ENCODE data around the gene PSMA8. TPM values are rescaled to one million over a fixed set of nuclear protein-coding genes. Genes with fewer than 3 reads are reported as not detected.

Gene PSMA8
- under 1 TPM in 1 of 4 donors, not detected in 3; 0.15 TPM for polyA plus RNA-seq
- long read RNA-seq, donor 1: 0 reads
- long read RNA-seq, donor 2, partial matches to known transcripts: 35 of 35 reads
- long read RNA-seq, donor 2, other reads (novel, unspliced or antisense): 0 of 35 reads
- long read RNA-seq, donor 3: 0 reads
- long read RNA-seq, donor 4: 0 reads
- long read RNA-seq, donor 5: 0 reads
- long read RNA-seq, donor 6: 0 reads
- long read RNA-seq, donor 7, partial matches to known transcripts: 7 of 7 reads
- long read RNA-seq, donor 7, other reads (novel, unspliced or antisense): 0 of 7 reads
- long read RNA-seq, donor 8: 0 reads
- long read RNA-seq, donor 9: 0 reads
- long read RNA-seq, donor 10: 0 reads

DNA sequence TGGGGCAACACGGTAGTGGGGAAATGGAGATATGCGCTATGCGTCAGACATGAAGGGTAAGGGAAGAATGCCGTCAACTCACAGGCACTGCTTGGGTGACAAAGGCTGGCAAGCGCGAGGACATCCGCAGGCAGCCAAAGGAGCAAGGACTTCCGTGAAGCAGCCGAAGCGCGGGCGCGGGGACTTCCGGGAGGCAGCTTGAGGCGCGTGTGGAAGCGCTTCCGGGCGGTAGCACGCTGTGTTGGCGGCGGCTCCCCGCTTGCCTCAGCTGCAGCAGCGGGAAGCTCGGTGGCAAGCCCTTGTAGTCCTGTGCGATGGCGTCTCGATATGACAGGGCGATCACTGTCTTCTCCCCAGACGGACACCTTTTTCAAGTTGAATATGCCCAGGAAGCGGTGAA lies at the start of gene PSMA8:
PSMA8 (plus strand) TSS at position 218 of the 400 bp plus-strand sequence; CDS start at position 315, 97 bp downstream.
- DNase-seq: peak in 1 of 2 donors; percentile 3
- Histone ChIP-seq H3K4me3 (ENCODE audit: low read depth in 1 of 3, low read length in 3 of 3) (no peak within 1 kb of the TSS), H3K9me3 (ENCODE audit: control insufficient read depth in 2 of 2, insufficient read depth in 1 of 2, low read depth in 1 of 2, low read length in 1 of 2) (peaks cover 0 to 3% of the 10 kb centered on the region in 2 donors), H3K4me1 (ENCODE audit: control insufficient read depth in 3 of 3, insufficient read depth in 2 of 3, low read depth in 1 of 3, low read length in 2 of 3) (no peaks in the 10 kb centered on the region), H3K27ac (ENCODE audit: low read depth in 1 of 3, low read length in 2 of 3) (no peak within 1 kb of the TSS), H3K27me3 (ENCODE audit: control insufficient read depth in 3 of 3, insufficient read depth in 3 of 3, low read length in 3 of 3) (no peaks in the 10 kb centered on the region), H3K36me3 (ENCODE audit: control insufficient read depth in 3 of 3, insufficient read depth in 2 of 3, low read depth in 1 of 3, low read length in 3 of 3) (no peaks in the 10 kb centered on the region)
- 71 to 83% (median 72%) methylated on average over 30 to 31 of the region's 31 CpGs for WGBS, 3 donors
- FAIRE-seq: no peak

DNA sequence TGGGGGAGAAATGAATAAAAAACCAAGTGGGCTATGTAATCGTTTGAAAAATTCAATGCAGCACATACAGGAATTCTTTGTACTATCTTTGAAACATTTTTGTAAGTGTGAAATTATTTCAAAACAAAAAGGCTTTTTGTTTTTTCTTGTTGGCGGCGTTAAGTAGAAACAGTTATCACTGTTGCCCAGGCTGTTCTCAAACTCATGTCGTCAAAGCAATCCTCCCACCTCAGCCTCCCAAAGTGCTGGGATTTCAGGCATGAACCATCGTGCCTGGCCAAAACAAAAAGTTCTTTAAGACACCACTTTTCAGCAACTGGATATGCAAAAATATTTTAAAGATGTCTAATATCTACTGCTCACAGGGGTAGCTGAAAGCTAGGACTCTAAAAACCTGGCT lies 48.6 kb upstream of the PSMA8 start:
- Histone ChIP-seq H3K4me3 (ENCODE audit: low read depth in 1 of 3, low read length in 3 of 3) (no peak overlapping the region), H3K27ac (ENCODE audit: low read depth in 1 of 3, low read length in 2 of 3) (no peak overlapping the region), H3K4me1 (ENCODE audit: control insufficient read depth in 3 of 3, insufficient read depth in 2 of 3, low read depth in 1 of 3, low read length in 2 of 3) (peaks cover 0 to 2% (median 0%) of the 10 kb centered on the region in 3 donors), H3K36me3 (ENCODE audit: control insufficient read depth in 3 of 3, insufficient read depth in 2 of 3, low read depth in 1 of 3, low read length in 3 of 3) (peaks cover 2 to 10% (median 2%) of the 10 kb centered on the region in 3 donors), H3K9me3 (ENCODE audit: control insufficient read depth in 2 of 2, insufficient read depth in 1 of 2, low read depth in 1 of 2, low read length in 1 of 2) (no peaks in the 10 kb centered on the region), H3K27me3 (ENCODE audit: control insufficient read depth in 3 of 3, insufficient read depth in 3 of 3, low read length in 3 of 3) (no peaks in the 10 kb centered on the region)
- FAIRE-seq (no peak), DNase-seq (no peak)
- 93 to 96% (median 95%) methylated on average over 5 of the region's 5 CpGs for WGBS, 3 donors

DNA sequence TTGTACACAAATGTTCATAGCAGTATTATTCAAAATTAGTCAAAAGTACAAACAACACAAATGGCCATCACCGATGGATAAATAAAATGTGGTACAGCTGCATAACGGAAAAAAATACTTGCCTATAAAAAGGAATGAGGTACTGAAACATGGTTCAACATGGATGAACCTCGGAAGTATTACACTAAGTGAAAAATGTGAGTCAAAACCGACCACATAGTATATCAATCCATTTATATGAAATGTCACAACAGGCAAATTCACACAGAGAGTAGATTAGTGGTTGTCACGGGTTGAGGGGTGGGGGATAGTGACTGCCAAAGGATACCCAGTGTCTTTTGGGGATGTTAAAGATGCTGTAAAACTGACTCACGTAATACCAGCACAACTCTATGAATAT lies 46.7 kb upstream of the PSMA8 start:
- FAIRE-seq (no peak), DNase-seq (no peak)
- Histone ChIP-seq H3K4me1 (ENCODE audit: control insufficient read depth in 3 of 3, insufficient read depth in 2 of 3, low read depth in 1 of 3, low read length in 2 of 3) (peaks cover 0 to 2% (median 0%) of the 10 kb centered on the region in 3 donors), H3K27me3 (ENCODE audit: control insufficient read depth in 3 of 3, insufficient read depth in 3 of 3, low read length in 3 of 3) (no peaks in the 10 kb centered on the region), H3K27ac (ENCODE audit: low read depth in 1 of 3, low read length in 2 of 3) (no peak overlapping the region), H3K4me3 (ENCODE audit: low read depth in 1 of 3, low read length in 3 of 3) (no peak overlapping the region), H3K36me3 (ENCODE audit: control insufficient read depth in 3 of 3, insufficient read depth in 2 of 3, low read depth in 1 of 3, low read length in 3 of 3) (peaks cover 0 to 2% (median 2%) of the 10 kb centered on the region in 3 donors), H3K9me3 (ENCODE audit: control insufficient read depth in 2 of 2, insufficient read depth in 1 of 2, low read depth in 1 of 2, low read length in 1 of 2) (no peaks in the 10 kb centered on the region)
- 79 to 92% (median 90%) methylated on average over 6 of the region's 6 CpGs for WGBS, 3 donors

DNA sequence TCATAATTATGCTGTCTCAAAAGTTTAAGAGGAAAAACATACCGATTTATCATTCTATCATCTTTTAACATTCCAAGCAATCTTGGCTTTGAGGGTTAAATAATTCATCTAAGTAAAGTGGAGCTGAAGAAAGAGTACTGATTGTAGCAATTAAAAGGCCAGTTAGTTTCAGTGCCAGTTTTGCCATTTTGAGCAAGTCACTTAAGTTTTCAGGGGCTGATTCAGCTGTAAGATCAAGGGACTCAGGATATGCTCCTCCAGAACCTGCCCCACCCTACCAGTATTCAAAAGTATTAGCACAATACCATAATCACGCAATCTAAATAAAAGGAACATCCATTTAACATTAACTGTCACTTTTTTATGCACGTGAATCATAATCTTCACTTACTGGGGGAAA lies 45.2 kb upstream of the PSMA8 start:
- no peak for FAIRE-seq
- Histone ChIP-seq H3K9me3 (ENCODE audit: control insufficient read depth in 2 of 2, insufficient read depth in 1 of 2, low read depth in 1 of 2, low read length in 1 of 2) (no peaks in the 10 kb centered on the region), H3K36me3 (ENCODE audit: control insufficient read depth in 3 of 3, insufficient read depth in 2 of 3, low read depth in 1 of 3, low read length in 3 of 3) (peaks cover 0 to 2% (median 0%) of the 10 kb centered on the region in 3 donors), H3K4me1 (ENCODE audit: control insufficient read depth in 3 of 3, insufficient read depth in 2 of 3, low read depth in 1 of 3, low read length in 2 of 3) (peaks cover 0 to 2% (median 0%) of the 10 kb centered on the region in 3 donors), H3K4me3 (ENCODE audit: low read depth in 1 of 3, low read length in 3 of 3) (no peak overlapping the region), H3K27ac (ENCODE audit: low read depth in 1 of 3, low read length in 2 of 3) (no peak overlapping the region), H3K27me3 (ENCODE audit: control insufficient read depth in 3 of 3, insufficient read depth in 3 of 3, low read length in 3 of 3) (no peaks in the 10 kb centered on the region)
- WGBS, 3 donors: 41 to 46% (median 43%) methylated on average over 3 of the region's 3 CpGs
- DNase-seq: no peak

DNA sequence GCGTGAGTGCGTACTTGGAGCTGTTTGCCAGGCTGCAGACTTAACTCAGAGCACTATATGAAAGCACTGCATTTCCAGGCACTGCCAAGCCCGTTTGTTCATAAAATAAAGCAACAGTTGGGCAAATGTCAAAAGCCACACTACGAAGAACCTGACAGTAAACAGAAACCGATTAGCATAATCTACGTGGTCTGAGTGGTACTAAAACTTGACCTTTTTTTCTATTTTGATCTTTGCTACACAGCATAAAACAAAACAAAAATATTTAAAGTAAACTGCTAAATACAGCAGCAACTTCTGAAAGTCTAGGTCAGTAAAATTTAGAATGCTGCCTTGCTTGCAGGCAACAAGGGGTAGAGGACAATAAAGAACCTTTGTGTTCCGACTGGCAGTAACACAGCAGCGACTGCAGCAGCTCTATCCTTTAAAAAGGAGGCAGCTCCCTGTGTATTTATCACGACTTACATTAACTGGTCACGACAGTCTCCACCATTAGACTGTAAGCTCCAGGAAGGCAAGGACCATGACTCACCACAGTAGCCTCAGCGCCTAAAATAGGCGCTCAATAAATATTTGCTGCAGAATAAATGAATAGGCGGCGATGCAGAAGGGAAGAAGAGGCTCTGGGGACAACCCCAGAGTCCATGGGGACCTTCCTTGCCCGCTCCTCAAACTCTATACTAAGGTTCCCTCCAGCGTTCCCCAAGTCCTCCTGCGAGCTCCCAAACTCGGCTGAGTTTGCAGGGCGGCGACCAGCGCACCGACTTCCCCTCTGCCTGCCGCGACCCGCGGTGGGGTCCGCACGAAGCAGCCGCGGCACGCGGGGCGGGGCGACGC lies 44.2 kb upstream of the PSMA8 start:
- Histone ChIP-seq H3K27me3 (ENCODE audit: control insufficient read depth in 3 of 3, insufficient read depth in 3 of 3, low read length in 3 of 3) (no peaks in the 10 kb centered on the region), H3K4me3 (ENCODE audit: low read depth in 1 of 3, low read length in 3 of 3) (peak overlapping the region; percentile 84 to 98 (median 97)), H3K27ac (ENCODE audit: low read depth in 1 of 3, low read length in 2 of 3) (peak overlapping the region; percentile 42 to 100 (median 86)), H3K4me1 (ENCODE audit: control insufficient read depth in 3 of 3, insufficient read depth in 2 of 3, low read depth in 1 of 3, low read length in 2 of 3) (peaks cover 0 to 2% (median 0%) of the 10 kb centered on the region in 3 donors), H3K9me3 (ENCODE audit: control insufficient read depth in 2 of 2, insufficient read depth in 1 of 2, low read depth in 1 of 2, low read length in 1 of 2) (no peaks in the 10 kb centered on the region), H3K36me3 (ENCODE audit: control insufficient read depth in 3 of 3, insufficient read depth in 2 of 3, low read depth in 1 of 3, low read length in 3 of 3) (peaks cover 0 to 2% (median 0%) of the 10 kb centered on the region in 3 donors)
- DNase-seq (peak; percentile 25 to 31), FAIRE-seq (no peak)
- WGBS, 3 donors: 1 to 2% (median 1%) methylated on average over 34 to 35 of the region's 35 CpGs

DNA sequence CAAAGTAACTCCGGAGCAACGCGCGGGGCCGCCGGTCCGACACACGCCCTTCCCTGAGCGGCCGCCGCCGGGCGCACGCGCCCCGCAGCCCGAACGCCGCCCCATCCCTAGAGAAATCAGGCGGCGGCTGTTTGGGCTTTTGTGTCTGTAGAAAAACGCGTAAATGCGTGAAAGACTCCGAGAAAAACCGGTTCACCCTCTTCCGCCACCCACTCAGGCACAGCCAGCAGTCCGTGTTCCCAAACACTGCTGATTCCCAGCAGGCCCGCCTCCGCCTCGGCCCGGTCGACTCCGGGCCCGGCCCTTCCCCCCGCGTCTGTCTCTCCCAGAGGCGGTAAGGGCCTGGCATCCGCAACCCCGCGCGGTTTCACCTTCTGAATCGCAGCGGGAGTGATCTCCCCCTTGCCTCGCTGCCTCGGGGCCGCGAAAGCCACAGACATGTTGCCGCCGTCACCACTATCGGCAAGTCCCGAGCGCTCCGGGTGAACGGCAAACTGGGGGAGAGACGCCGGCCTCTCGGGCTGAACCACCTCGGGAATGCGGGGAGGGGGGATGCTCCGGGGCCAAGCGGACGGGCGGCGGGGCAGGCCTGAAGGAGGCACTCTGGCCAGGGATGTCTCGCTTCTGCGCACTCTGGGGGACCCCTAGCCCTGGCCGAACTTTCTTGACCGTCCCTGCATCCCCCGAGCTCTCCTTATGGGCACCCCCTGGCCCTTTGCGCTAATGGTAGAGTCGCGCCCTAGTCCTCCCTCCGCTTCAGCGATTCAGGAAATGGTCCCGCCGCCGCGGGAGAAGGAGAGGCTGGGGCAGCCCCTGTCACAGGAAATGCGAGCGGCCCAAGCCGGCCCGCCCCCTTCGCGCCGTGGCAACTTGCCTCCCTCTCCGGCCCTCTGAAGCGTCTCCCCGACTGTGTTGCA lies 43.3 kb upstream of the PSMA8 start, which contains the start of gene SS18:
SS18 (minus strand) TSS at position 484 of the 917 bp plus-strand sequence; CDS start at position 440, 44 bp downstream.
- peaks cover 0 to 2% (median 0%) of the 10 kb centered on the region in 3 donors for H3K36me3 ChIP-seq (ENCODE audit: control insufficient read depth in 3 of 3, insufficient read depth in 2 of 3, low read depth in 1 of 3, low read length in 3 of 3)
- peaks cover 0 to 2% (median 0%) of the 10 kb centered on the region in 3 donors for H3K4me1 ChIP-seq (ENCODE audit: control insufficient read depth in 3 of 3, insufficient read depth in 2 of 3, low read depth in 1 of 3, low read length in 2 of 3)
- peak within 1 kb of the TSS; percentile 84 to 98 (median 97) for H3K4me3 ChIP-seq (ENCODE audit: low read depth in 1 of 3, low read length in 3 of 3)
- DNase-seq (peak; percentile 92 to 96), FAIRE-seq (no peak)
- H3K9me3 ChIP-seq (ENCODE audit: control insufficient read depth in 2 of 2, insufficient read depth in 1 of 2, low read depth in 1 of 2, low read length in 1 of 2): no peaks in the 10 kb centered on the region
- H3K27me3 ChIP-seq (ENCODE audit: control insufficient read depth in 3 of 3, insufficient read depth in 3 of 3, low read length in 3 of 3): no peaks in the 10 kb centered on the region
- H3K27ac ChIP-seq (ENCODE audit: low read depth in 1 of 3, low read length in 2 of 3): peak within 1 kb of the TSS; percentile 86 to 100 (median 99)
- WGBS, 3 donors: 0% methylated on average over 71 to 89 of the region's 89 CpGs

DNA sequence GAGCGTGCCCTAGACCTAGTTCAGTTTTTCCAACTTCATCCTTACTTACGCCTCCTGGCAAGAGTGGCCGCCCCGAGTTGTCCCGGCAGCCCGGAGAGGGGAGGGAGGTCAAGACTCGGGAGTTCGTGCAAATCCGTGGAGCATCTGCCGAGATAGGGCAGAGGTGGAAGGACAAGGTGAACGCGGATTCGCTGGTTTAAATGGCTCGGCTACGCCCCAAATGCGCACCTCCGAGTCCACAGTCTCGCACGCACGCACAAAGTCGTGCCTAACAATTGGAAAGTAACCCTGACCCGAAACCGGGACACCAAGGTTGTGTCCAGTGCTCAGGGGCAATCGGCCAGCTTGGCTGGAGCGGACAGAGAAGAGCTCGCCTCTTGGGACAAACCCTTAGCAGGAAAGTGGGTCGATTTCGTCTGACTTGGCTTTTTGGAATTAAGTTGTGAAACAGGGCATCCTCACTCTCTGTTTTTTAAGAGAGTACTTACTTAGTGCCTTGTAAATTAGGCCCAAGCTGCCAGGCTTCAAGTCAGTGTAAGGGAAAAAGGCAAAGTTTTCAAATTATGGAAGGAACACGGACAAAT lies 42.5 kb upstream of the PSMA8 start:
- Histone ChIP-seq H3K27ac (ENCODE audit: low read depth in 1 of 3, low read length in 2 of 3) (peak overlapping the region; percentile 86 to 100 (median 99)), H3K4me1 (ENCODE audit: control insufficient read depth in 3 of 3, insufficient read depth in 2 of 3, low read depth in 1 of 3, low read length in 2 of 3) (peaks cover 0 to 2% (median 0%) of the 10 kb centered on the region in 3 donors), H3K9me3 (ENCODE audit: control insufficient read depth in 2 of 2, insufficient read depth in 1 of 2, low read depth in 1 of 2, low read length in 1 of 2) (no peaks in the 10 kb centered on the region), H3K4me3 (ENCODE audit: low read depth in 1 of 3, low read length in 3 of 3) (peak overlapping the region; percentile 84 to 98 (median 97)), H3K27me3 (ENCODE audit: control insufficient read depth in 3 of 3, insufficient read depth in 3 of 3, low read length in 3 of 3) (no peaks in the 10 kb centered on the region), H3K36me3 (ENCODE audit: control insufficient read depth in 3 of 3, insufficient read depth in 2 of 3, low read depth in 1 of 3, low read length in 3 of 3) (peaks cover 0 to 2% (median 0%) of the 10 kb centered on the region in 3 donors)
- FAIRE-seq (no peak), DNase-seq (peak in 1 of 2 donors; percentile 70)
- WGBS, 3 donors: 2 to 3% (median 3%) methylated on average over 29 of the region's 29 CpGs

Measured in small intestine (tissue), 16 donors.